ENCODE results near the gene RASA4B. TPM values are rescaled to one million over a fixed set of nuclear protein-coding genes. Genes with fewer than 3 reads are reported as not detected.

The RASA4B gene
- total RNA-seq, 1 donor from 2014 or later = 0.79 TPM

- H3K36me3 ChIP-seq (ENCODE audit: control insufficient read depth, insufficient read depth, low read length) = no peaks in the 10 kb centered on the region
- no peaks in the 10 kb centered on the region for H3K27me3 ChIP-seq (ENCODE audit: control insufficient read depth, insufficient read depth, low read length)
- no peak overlapping the region for H3K4me3 ChIP-seq (ENCODE audit: low read depth, low read length)
- FAIRE-seq = no peak
- no peak for TF ChIP-seq CTCF (IDR thresholded peaks at IDR 0.05; ENCODE audit: insufficient read depth, low read length, severe bottlenecking)
- DNase-seq (ENCODE audit: low read depth) = peak; percentile 48
These were observed 66.1 kb downstream of the RASA4B start for GRCh38 chr7:102451371-102452054.

- no peaks in the 10 kb centered on the region for H3K36me3 ChIP-seq (ENCODE audit: control insufficient read depth, insufficient read depth, low read length)
- DNase-seq (ENCODE audit: low read depth) (no peak), FAIRE-seq (no peak)
- no peaks in the 10 kb centered on the region for H3K27me3 ChIP-seq (ENCODE audit: control insufficient read depth, insufficient read depth, low read length)
- H3K4me3 ChIP-seq (ENCODE audit: low read depth, low read length) = no peak overlapping the region
- peak; percentile 25 for TF ChIP-seq CTCF (IDR thresholded peaks at IDR 0.05; ENCODE audit: insufficient read depth, low read length, severe bottlenecking)
These were observed 67.3 kb downstream of the RASA4B start for GRCh38 chr7:102450242-102450641.

GRCh38 chr7:102449136-102449535, 68.4 kb downstream of the RASA4B start:
- Histone ChIP-seq H3K4me3 (ENCODE audit: low read depth, low read length) (no peak overlapping the region), H3K36me3 (ENCODE audit: control insufficient read depth, insufficient read depth, low read length) (no peaks in the 10 kb centered on the region), H3K27me3 (ENCODE audit: control insufficient read depth, insufficient read depth, low read length) (no peaks in the 10 kb centered on the region)
- FAIRE-seq (no peak), DNase-seq (ENCODE audit: low read depth) (no peak)
- TF ChIP-seq CTCF (IDR thresholded peaks at IDR 0.05; ENCODE audit: insufficient read depth, low read length, severe bottlenecking) = no peak

- Histone ChIP-seq H3K27me3 (ENCODE audit: control insufficient read depth, insufficient read depth, low read length) (no peaks in the 10 kb centered on the region), H3K36me3 (ENCODE audit: control insufficient read depth, insufficient read depth, low read length) (no peaks in the 10 kb centered on the region), H3K4me3 (ENCODE audit: low read depth, low read length) (no peak overlapping the region)
- DNase-seq (ENCODE audit: low read depth) (no peak), FAIRE-seq (no peak)
- no peak for TF ChIP-seq CTCF (IDR thresholded peaks at IDR 0.05; ENCODE audit: insufficient read depth, low read length, severe bottlenecking)
These were observed 70.3 kb downstream of the RASA4B start for GRCh38 chr7:102447311-102447710.

GRCh38 chr7:102446387-102447156, 71.0 kb downstream of the RASA4B start:
- Histone ChIP-seq H3K27me3 (ENCODE audit: control insufficient read depth, insufficient read depth, low read length) (no peaks in the 10 kb centered on the region), H3K4me3 (ENCODE audit: low read depth, low read length) (no peak overlapping the region), H3K36me3 (ENCODE audit: control insufficient read depth, insufficient read depth, low read length) (no peaks in the 10 kb centered on the region)
- TF ChIP-seq CTCF (IDR thresholded peaks at IDR 0.05; ENCODE audit: insufficient read depth, low read length, severe bottlenecking) = no peak
- DNase-seq (ENCODE audit: low read depth) (no peak), FAIRE-seq (no peak)
